Peyer's patch (tissue), 4 donors: ENCODE results near the gene TERT. TPM values are rescaled to one million over a fixed set of nuclear protein-coding genes. Genes with fewer than 3 reads are reported as not detected.

Experiments
- DNase-seq, 3 donors: peaks; one replicate each; pipeline ENCODE4 v3.0.0-alpha.2; 2017 to 2019
- H3K27ac ChIP-seq, 4 donors: fragments of 200-600 bp; sonication (generic); one replicate each; pipeline ENCODE4 v1.5.1; 2016 to 2019
- H3K27me3 ChIP-seq, 2 donors: fragments of 200-600 bp; sonication (generic); one replicate each; pipeline ENCODE4 v1.5.1; 2019
- H3K36me3 ChIP-seq, 3 donors: fragments of 200-600 bp; sonication (generic); one replicate each; pipeline ENCODE4 v1.5.1; 2016 to 2019
- H3K4me1 ChIP-seq, 4 donors: fragments of 200-600 bp; sonication (generic); one replicate each; pipeline ENCODE4 v1.5.1; 2016 to 2019
- H3K4me3 ChIP-seq, 4 donors: fragments of 200-600 bp; sonication (generic); 1 replicate in 3 of 4; 2 replicates in 1 of 4; pipeline ENCODE4 v1.5.1; 2016 to 2019; ENCODE audit warnings: mild to moderate bottlenecking in 1 of 4
- H3K9me3 ChIP-seq, 4 donors: fragments of 200-600 bp; sonication (generic); one replicate each; pipeline ENCODE4 v1.5.1; 2016 to 2019; ENCODE audit warnings: mild to moderate bottlenecking in 1 of 4
- CTCF ChIP-seq, 6 experiments: fragments of 450-650 bp in 4 of 6; fragments of 200-600 bp in 2 of 6; sonication (generic) in 1 of 6; IDR thresholded peaks; one replicate each; pipeline ENCODE4 v1.5.1; 2017 to 2019; ENCODE audit warnings: antibody characterized with exemption in 6 of 6, mild to moderate bottlenecking in 3 of 6, moderate library complexity in 1 of 6
- POLR2A ChIP-seq, 2 donors: fragments of 450-650 bp; IDR thresholded peaks; one replicate each; pipeline ENCODE4 v1.5.1; 2017; ENCODE audit warnings: antibody characterized with exemption in 2 of 2, mild to moderate bottlenecking in 2 of 2, moderate library complexity in 2 of 2
- total RNA-seq, 4 donors: library from RNA; depleted of rRNA; stranded (reverse); fragments of >200 nt; gene quantifications; one replicate each; pipeline ENCODE4 v1.1.0, GENCODE V29; 2016

The TERT gene
- total RNA-seq, 4 donors from 2014 or later = 0.70 to 6.6 (median 1.6) TPM

GRCh38 chr5:1256776-1257175 lies 38.1 kb downstream of the TERT start:
- Histone ChIP-seq H3K4me3 (no peak overlapping the region), H3K27me3 (no peaks in the 10 kb centered on the region), H3K36me3 (no peaks in the 10 kb centered on the region), H3K9me3 (no peaks in the 10 kb centered on the region), H3K4me1 (no peaks in the 10 kb centered on the region), H3K27ac (no peak overlapping the region)
- TF ChIP-seq CTCF (IDR thresholded peaks at IDR 0.05) = no peak
- no peak for TF ChIP-seq POLR2A (IDR thresholded peaks at IDR 0.05)
- DNase-seq = no peak

GRCh38 chr5:1255081-1255561 lies 39.7 kb downstream of the TERT start:
- DNase-seq = peak in 1 of 3 donors; percentile 26
- Histone ChIP-seq H3K4me3 (no peak overlapping the region), H3K36me3 (no peaks in the 10 kb centered on the region), H3K9me3 (no peaks in the 10 kb centered on the region), H3K4me1 (peaks cover 0 to 8% (median 1%) of the 10 kb centered on the region in 4 donors), H3K27me3 (no peaks in the 10 kb centered on the region), H3K27ac (no peak overlapping the region)
- TF ChIP-seq CTCF (IDR thresholded peaks at IDR 0.05) (no peak), POLR2A (IDR thresholded peaks at IDR 0.05) (no peak)

GRCh38 chr5:1254196-1254595 lies 40.7 kb downstream of the TERT start:
- Histone ChIP-seq H3K4me1 (peaks cover 0 to 8% (median 1%) of the 10 kb centered on the region in 4 donors), H3K36me3 (no peaks in the 10 kb centered on the region), H3K27me3 (no peaks in the 10 kb centered on the region), H3K4me3 (no peak overlapping the region), H3K9me3 (no peaks in the 10 kb centered on the region), H3K27ac (no peak overlapping the region)
- TF ChIP-seq POLR2A (IDR thresholded peaks at IDR 0.05) (no peak), CTCF (IDR thresholded peaks at IDR 0.05) (no peak)
- DNase-seq = no peak

GRCh38 chr5:1253456-1254105 lies 41.3 kb downstream of the TERT start:
- Histone ChIP-seq H3K9me3 (no peaks in the 10 kb centered on the region), H3K4me1 (peaks cover 0 to 8% (median 1%) of the 10 kb centered on the region in 4 donors), H3K27me3 (no peaks in the 10 kb centered on the region), H3K27ac (no peak overlapping the region), H3K36me3 (no peaks in the 10 kb centered on the region), H3K4me3 (no peak overlapping the region)
- DNase-seq = no peak
- TF ChIP-seq POLR2A (IDR thresholded peaks at IDR 0.05) (no peak), CTCF (IDR thresholded peaks at IDR 0.05) (no peak)

- no peak overlapping the region for H3K4me3 ChIP-seq
- H3K36me3 ChIP-seq = no peaks in the 10 kb centered on the region
- H3K27ac ChIP-seq = peak overlapping the region in 2 of 4 donors; percentile 33 to 88
- no peak for TF ChIP-seq CTCF (IDR thresholded peaks at IDR 0.05)
- no peak for TF ChIP-seq POLR2A (IDR thresholded peaks at IDR 0.05)
- no peak for DNase-seq
- H3K9me3 ChIP-seq = no peaks in the 10 kb centered on the region
- peaks cover 0 to 8% (median 1%) of the 10 kb centered on the region in 4 donors for H3K4me1 ChIP-seq
- no peaks in the 10 kb centered on the region for H3K27me3 ChIP-seq
Observed at GRCh38 chr5:1252681-1253080, 42.2 kb downstream of the TERT start.
